Measurements from ENCODE around the gene MACF1. TPM values are rescaled to one million over a fixed set of nuclear protein-coding genes. Genes with fewer than 3 reads are reported as not detected.

MACF1 gene
- total RNA-seq, 2 donors from 2014 or later: 107 to 148 TPM

DNA sequence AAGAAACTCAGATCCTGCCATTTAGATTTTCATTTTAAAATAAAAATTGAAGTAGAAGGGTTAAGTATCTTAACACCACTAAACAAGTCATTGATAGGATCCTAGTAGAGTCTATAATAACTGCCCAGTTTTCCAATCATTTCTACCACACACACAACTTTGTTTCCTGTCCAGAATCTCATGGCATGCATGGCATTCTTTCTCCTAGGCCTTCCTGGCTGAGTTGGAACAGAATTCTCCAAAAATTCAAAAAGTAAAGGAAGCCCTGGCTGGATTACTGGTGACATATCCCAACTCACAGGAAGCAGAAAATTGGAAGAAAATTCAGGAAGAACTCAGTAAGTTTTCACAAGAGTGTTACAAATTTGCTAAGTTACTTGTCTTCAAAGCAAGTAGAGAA lies 175.5 kb downstream of the MACF1 start:
- no peak for DNase-seq
- intact Hi-C loops (cut with DNase I): no loop called here
- Histone ChIP-seq H3K9me3 (no peaks in the 10 kb centered on the region), H3K27ac (no peak overlapping the region), H3K27me3 (no peaks in the 10 kb centered on the region), H3K9ac (ENCODE audit: low read depth in 2 of 2, low read length in 2 of 2) (no peak overlapping the region), H3K4me3 (no peak overlapping the region), H3K36me3 (peaks cover 6% of the 10 kb centered on the region), H3K4me1 (no peaks in the 10 kb centered on the region)
- TF ChIP-seq, protein P1, sequence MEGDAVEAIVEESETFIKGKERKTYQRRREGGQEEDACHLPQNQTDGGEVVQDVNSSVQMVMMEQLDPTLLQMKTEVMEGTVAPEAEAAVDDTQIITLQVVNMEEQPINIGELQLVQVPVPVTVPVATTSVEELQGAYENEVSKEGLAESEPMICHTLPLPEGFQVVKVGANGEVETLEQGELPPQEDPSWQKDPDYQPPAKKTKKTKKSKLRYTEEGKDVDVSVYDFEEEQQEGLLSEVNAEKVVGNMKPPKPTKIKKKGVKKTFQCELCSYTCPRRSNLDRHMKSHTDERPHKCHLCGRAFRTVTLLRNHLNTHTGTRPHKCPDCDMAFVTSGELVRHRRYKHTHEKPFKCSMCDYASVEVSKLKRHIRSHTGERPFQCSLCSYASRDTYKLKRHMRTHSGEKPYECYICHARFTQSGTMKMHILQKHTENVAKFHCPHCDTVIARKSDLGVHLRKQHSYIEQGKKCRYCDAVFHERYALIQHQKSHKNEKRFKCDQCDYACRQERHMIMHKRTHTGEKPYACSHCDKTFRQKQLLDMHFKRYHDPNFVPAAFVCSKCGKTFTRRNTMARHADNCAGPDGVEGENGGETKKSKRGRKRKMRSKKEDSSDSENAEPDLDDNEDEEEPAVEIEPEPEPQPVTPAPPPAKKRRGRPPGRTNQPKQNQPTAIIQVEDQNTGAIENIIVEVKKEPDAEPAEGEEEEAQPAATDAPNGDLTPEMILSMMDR (IDR thresholded peaks at IDR 0.05): no peak

DNA sequence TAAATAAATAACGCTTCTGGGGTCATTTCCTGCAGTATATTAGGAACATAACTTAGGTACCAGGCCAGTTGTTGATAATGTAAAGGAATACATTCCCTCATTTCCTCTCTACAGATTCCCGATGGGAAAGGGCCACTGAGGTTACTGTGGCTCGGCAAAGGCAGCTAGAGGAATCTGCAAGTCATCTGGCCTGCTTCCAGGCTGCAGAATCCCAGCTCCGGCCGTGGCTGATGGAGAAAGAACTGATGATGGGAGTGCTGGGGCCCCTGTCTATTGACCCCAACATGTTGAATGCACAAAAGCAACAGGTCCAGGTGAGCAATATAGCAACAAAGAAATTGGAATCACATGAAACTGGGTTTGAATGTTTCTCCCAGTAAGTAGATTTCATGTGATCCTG lies 177.3 kb downstream of the MACF1 start:
- no peak for DNase-seq
- intact Hi-C loops (cut with DNase I): no loop called here
- no peaks in the 10 kb centered on the region for H3K27me3 ChIP-seq
- TF ChIP-seq, protein P1 (IDR thresholded peaks at IDR 0.05): no peak
- no peak overlapping the region for H3K27ac ChIP-seq
- no peaks in the 10 kb centered on the region for H3K4me1 ChIP-seq
- H3K36me3 ChIP-seq: peaks cover 6% of the 10 kb centered on the region
- H3K9me3 ChIP-seq: no peaks in the 10 kb centered on the region
- no peak overlapping the region for H3K4me3 ChIP-seq
- no peak overlapping the region for H3K9ac ChIP-seq (ENCODE audit: low read depth in 2 of 2, low read length in 2 of 2)

- TF ChIP-seq, protein P1 (IDR thresholded peaks at IDR 0.05): no peak
- no peak for DNase-seq
Observed at GRCh38 chr1:39384305-39384704, 179.8 kb downstream of the MACF1 start.

GRCh38 chr1:39385067-39385988 lies 180.8 kb downstream of the MACF1 start:
- Histone ChIP-seq H3K27ac (no peak overlapping the region), H3K36me3 (peaks cover 10% of the 10 kb centered on the region)
- intact Hi-C loops (cut with DNase I): no loop called here

More at GRCh38 chr1:39384305-39384704, 179.8 kb downstream of the MACF1 start:
- no peaks in the 10 kb centered on the region for H3K4me1 ChIP-seq
- intact Hi-C loops (cut with DNase I): no loop called here
- H3K4me3 ChIP-seq: no peak overlapping the region
- H3K9ac ChIP-seq (ENCODE audit: low read depth in 2 of 2, low read length in 2 of 2): no peak overlapping the region
- no peaks in the 10 kb centered on the region for H3K9me3 ChIP-seq
- no peaks in the 10 kb centered on the region for H3K27me3 ChIP-seq
- no peak overlapping the region for H3K27ac ChIP-seq
- peaks cover 6% of the 10 kb centered on the region for H3K36me3 ChIP-seq

DNA sequence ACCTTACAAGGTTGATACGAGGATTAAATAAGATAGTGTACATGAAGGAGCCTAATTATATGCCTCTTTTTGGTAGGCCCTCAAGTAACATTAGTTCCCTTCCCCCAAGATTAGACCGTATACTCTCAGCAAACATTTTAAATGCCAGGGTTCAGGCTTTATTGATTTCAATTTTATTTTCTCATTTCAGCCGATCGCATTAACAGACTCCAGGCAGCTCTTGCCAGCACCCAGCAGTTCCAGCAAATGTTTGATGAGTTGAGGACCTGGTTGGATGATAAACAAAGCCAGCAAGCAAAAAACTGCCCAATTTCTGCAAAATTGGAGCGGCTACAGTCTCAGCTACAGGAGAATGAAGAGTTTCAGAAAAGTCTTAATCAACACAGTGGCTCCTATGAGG lies 182.5 kb downstream of the MACF1 start:
- no peaks in the 10 kb centered on the region for H3K4me1 ChIP-seq
- no peaks in the 10 kb centered on the region for H3K9me3 ChIP-seq
- TF ChIP-seq, protein P1 (IDR thresholded peaks at IDR 0.05): no peak
- H3K4me3 ChIP-seq: no peak overlapping the region
- H3K36me3 ChIP-seq: peaks cover 10% of the 10 kb centered on the region
- intact Hi-C loops (cut with DNase I): no loop called here
- H3K9ac ChIP-seq (ENCODE audit: low read depth in 2 of 2, low read length in 2 of 2): no peak overlapping the region
- no peaks in the 10 kb centered on the region for H3K27me3 ChIP-seq
- no peak for DNase-seq
- no peak overlapping the region for H3K27ac ChIP-seq

More at GRCh38 chr1:39385067-39385988, 180.8 kb downstream of the MACF1 start:
- no peak for DNase-seq
- Histone ChIP-seq H3K4me1 (no peaks in the 10 kb centered on the region), H3K9ac (ENCODE audit: low read depth in 2 of 2, low read length in 2 of 2) (no peak overlapping the region), H3K27me3 (no peaks in the 10 kb centered on the region), H3K9me3 (no peaks in the 10 kb centered on the region), H3K4me3 (no peak overlapping the region)
- TF ChIP-seq, protein P1 (IDR thresholded peaks at IDR 0.05): no peak

All from colonic mucosa (tissue), 4 donors.